H9 (cell line): ENCODE results near the gene FOXJ3. TPM values are rescaled to one million over a fixed set of nuclear protein-coding genes. Genes with fewer than 3 reads are reported as not detected.

Source experiments
- DNase-seq: peaks from one replicate; pipeline ENCODE4 v3.0.0-alpha.2; 2017
- H2AFZ ChIP-seq: one replicate; pipeline ENCODE4 v1.6.1; 2013; ENCODE audit warnings: mild to moderate bottlenecking, low read length, control low read depth, moderate library complexity
- H2AK5ac ChIP-seq: 2 replicates; pipeline ENCODE4 v1.6.1; 2013; ENCODE audit warnings: low read length, control low read depth, mixed read lengths; ENCODE audit not compliant: insufficient read length
- H2BK120ac ChIP-seq: one replicate; pipeline ENCODE4 v1.6.1; 2013; ENCODE audit warnings: low read depth, mild to moderate bottlenecking, low read length, control low read depth, inconsistent platforms; ENCODE audit not compliant: poor library complexity, severe bottlenecking
- H2BK12ac ChIP-seq: 2 replicates; pipeline ENCODE4 v1.6.1; 2013; ENCODE audit warnings: low read length, control low read depth, mixed read lengths, low read depth; ENCODE audit not compliant: insufficient read length
- H2BK15ac ChIP-seq: 2 replicates; pipeline ENCODE4 v1.6.1; 2013; ENCODE audit warnings: low read depth, low read length, control low read depth
- H2BK20ac ChIP-seq: one replicate; pipeline ENCODE4 v1.6.1; 2013; ENCODE audit warnings: low read depth, mild to moderate bottlenecking, low read length, control low read depth, inconsistent platforms; ENCODE audit not compliant: poor library complexity, severe bottlenecking
- H2BK5ac ChIP-seq: 2 replicates; pipeline ENCODE4 v1.6.1; 2013; ENCODE audit warnings: low read length, control low read depth, mixed read lengths; ENCODE audit not compliant: insufficient read length
- H3K14ac ChIP-seq: 2 replicates; pipeline ENCODE4 v1.6.1; 2013; ENCODE audit warnings: low read length, control low read depth; ENCODE audit not compliant: insufficient read depth
- H3K18ac ChIP-seq: 2 replicates; pipeline ENCODE4 v1.6.1; 2013; ENCODE audit warnings: low read depth, mild to moderate bottlenecking, mixed read lengths, low read length, control low read depth; ENCODE audit not compliant: insufficient read length
- H3K23ac ChIP-seq: 2 replicates; pipeline ENCODE4 v1.6.1; 2013; ENCODE audit warnings: low read length, control low read depth, mixed read lengths, low read depth; ENCODE audit not compliant: insufficient read length
- H3K23me2 ChIP-seq: 2 replicates; pipeline ENCODE4 v1.6.1; 2013; ENCODE audit warnings: low read depth, mild to moderate bottlenecking, mixed read lengths, low read length, control low read depth; ENCODE audit not compliant: insufficient read length, poor library complexity, severe bottlenecking
- H3K27ac ChIP-seq: 2 replicates; pipeline ENCODE4 v1.5.1; 2013; ENCODE audit warnings: low read length, control low read depth, mixed read lengths, low read depth; ENCODE audit not compliant: insufficient read length
- H3K27me3 ChIP-seq: 2 replicates; pipeline ENCODE4 v1.6.1; 2013; ENCODE audit warnings: low read length, control low read depth, inconsistent platforms; ENCODE audit not compliant: insufficient read depth
- H3K4ac ChIP-seq: 2 replicates; pipeline ENCODE4 v1.6.1; 2013; ENCODE audit warnings: low read depth, mild to moderate bottlenecking, control low read depth, inconsistent platforms, low read length, moderate library complexity
- H3K4me1 ChIP-seq: 2 replicates; pipeline ENCODE4 v1.6.1; 2013; ENCODE audit warnings: low read length, control low read depth, inconsistent platforms; ENCODE audit not compliant: insufficient read depth
- H3K4me2 ChIP-seq: 2 replicates; pipeline ENCODE4 v1.6.1; 2013; ENCODE audit warnings: low read length, control low read depth, mixed read lengths; ENCODE audit not compliant: insufficient read length, insufficient read depth
- H3K56ac ChIP-seq: 2 replicates; pipeline ENCODE4 v1.6.1; 2013; ENCODE audit warnings: low read depth, mild to moderate bottlenecking, mixed read lengths, low read length, control low read depth; ENCODE audit not compliant: insufficient read length
- H3K79me1 ChIP-seq: 2 replicates; pipeline ENCODE4 v1.6.1; 2013; ENCODE audit warnings: low read depth, mild to moderate bottlenecking, moderate library complexity, low read length, control low read depth, inconsistent platforms; ENCODE audit not compliant: insufficient read depth, poor library complexity, severe bottlenecking
- H3K79me2 ChIP-seq: 2 replicates; pipeline ENCODE4 v1.6.1; 2013; ENCODE audit warnings: low read length, control low read depth, inconsistent platforms; ENCODE audit not compliant: insufficient read depth
- H3K9ac ChIP-seq: 2 replicates; pipeline ENCODE4 v1.6.1; 2013; ENCODE audit warnings: low read length, control low read depth, mixed read lengths; ENCODE audit not compliant: insufficient read length; ENCODE audit errors: extremely low read depth
- H3K9me3 ChIP-seq: one replicate; pipeline ENCODE4 v1.6.1; 2013; ENCODE audit warnings: low read depth, low read length, inconsistent platforms; ENCODE audit not compliant: control insufficient read depth
- H3T11ph ChIP-seq: one replicate; pipeline ENCODE4 v1.6.1; 2013; ENCODE audit warnings: mild to moderate bottlenecking, low read length, control low read depth, inconsistent platforms
- H4K20me1 ChIP-seq: one replicate; pipeline ENCODE4 v1.6.1; 2013; ENCODE audit not compliant: control insufficient read depth, insufficient read length, insufficient read depth
- H4K5ac ChIP-seq: 2 replicates; pipeline ENCODE4 v1.6.1; 2013; ENCODE audit warnings: low read depth, mild to moderate bottlenecking, mixed read lengths, low read length, control low read depth; ENCODE audit not compliant: insufficient read length
- H4K8ac ChIP-seq: replicated peaks from 2 replicates; pipeline ENCODE4 v1.6.1; 2013; ENCODE audit warnings: low read length, control low read depth, mixed read lengths, low read depth; ENCODE audit not compliant: insufficient read length
- H4K91ac ChIP-seq: 2 replicates; pipeline ENCODE4 v1.6.1; 2013; ENCODE audit warnings: low read depth, mild to moderate bottlenecking, moderate library complexity, mixed read lengths, low read length, control low read depth; ENCODE audit not compliant: insufficient read length
- H3K27ac Mint-ChIP-seq, 3 experiments: 2 replicates in 2 of 3; 3 replicates in 1 of 3; pipeline ENCODE4 v1.8.0; 2020 to 2021; ENCODE audit warnings: mixed read lengths in 3 of 3, mild to moderate bottlenecking in 1 of 3, moderate library complexity in 1 of 3
- H3K27me3 Mint-ChIP-seq: 2 replicates; pipeline ENCODE4 v1.8.0; 2021; ENCODE audit warnings: low read depth, mild to moderate bottlenecking, moderate library complexity, mixed read lengths
- H3K36me3 Mint-ChIP-seq, 3 experiments: 2 replicates in 2 of 3; 3 replicates in 1 of 3; pipeline ENCODE4 v1.8.0; 2020 to 2021; ENCODE audit warnings: low read depth in 3 of 3, mixed read lengths in 3 of 3; ENCODE audit not compliant: insufficient read depth in 1 of 3
- H3K4me1 Mint-ChIP-seq, 2 experiments: 2 replicates each; pipeline ENCODE4 v1.8.0; 2020; ENCODE audit warnings: mixed read lengths in 2 of 2
- H3K4me3 Mint-ChIP-seq, 2 experiments: 2 replicates in 1 of 2; 3 replicates in 1 of 2; pipeline ENCODE4 v1.8.0; 2020 to 2021; ENCODE audit warnings: mild to moderate bottlenecking in 2 of 2, mixed read lengths in 2 of 2, moderate library complexity in 1 of 2
- H3K9me3 Mint-ChIP-seq, 2 experiments: 2 replicates in 1 of 2; 3 replicates in 1 of 2; pipeline ENCODE4 v1.8.0; 2020; ENCODE audit warnings: mild to moderate bottlenecking in 2 of 2, mixed read lengths in 2 of 2, moderate library complexity in 1 of 2
- whole genome bisulfite sequencing: extraction: QIAGEN DNeasy Blood & Tissue Kit; methylation state at CpG from one replicate; pipeline ENCODE4 v1.1.7; 2013; ENCODE audit warnings: missing lambda C conversion rate, low lambda C conversion rate, mixed read lengths; ENCODE audit not compliant: insufficient read length; ENCODE audit errors: extremely low coverage; 5-methylcytosine and 5-hydroxymethylcytosine counted together
- total RNA-seq: library from RNA; stranded (reverse); gene quantifications from 2 replicates; pipeline ENCODE4 v1.2.1, GENCODE V29; 2021
- TF ChIP-seq, protein P1 (sequence below): fragments of 200-600 bp; sonication (generic); conservative IDR thresholded peaks from 3 replicates; pipeline ENCODE4 v1.8.0; 2021; ENCODE audit warnings: antibody characterized with exemption, mild to moderate bottlenecking

Gene FOXJ3
- total RNA-seq, 1 experiment from 2014 or later = 49.9 TPM

DNA sequence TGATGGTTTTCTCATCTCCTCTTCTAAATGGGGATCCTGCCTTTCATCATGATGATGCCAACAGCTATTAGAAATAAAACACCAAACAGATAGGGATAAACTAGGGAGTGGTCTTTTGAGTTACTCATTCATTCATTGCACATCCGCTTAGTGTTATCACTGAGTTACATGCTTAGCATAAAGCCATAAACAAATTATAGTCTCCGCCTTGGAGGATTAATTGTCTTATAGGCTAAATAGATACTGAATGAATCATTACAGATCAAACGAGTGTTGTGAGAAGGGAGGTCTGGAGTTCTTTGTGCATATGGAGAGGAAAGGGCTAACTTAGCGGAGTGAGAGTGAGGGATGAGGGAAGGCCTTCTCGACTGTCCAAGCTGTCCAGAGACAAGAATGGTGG lies 201.6 kb downstream of the FOXJ3 start:
- Histone ChIP-seq H3K4me2 (no peak overlapping the region), H2BK20ac (no peak overlapping the region), H3K79me2 (no peaks in the 10 kb centered on the region), H3K9me3 (no peaks in the 10 kb centered on the region), H3K23ac (no peak overlapping the region), H3K14ac (no peak overlapping the region), H4K91ac (no peak overlapping the region), H4K5ac (no peak overlapping the region), H2BK12ac (no peak overlapping the region), H4K8ac (no peak overlapping the region), H4K20me1 (no peaks in the 10 kb centered on the region), H3K79me1 (no peaks in the 10 kb centered on the region), H2AK5ac (no peak overlapping the region), H3K9ac (no peak overlapping the region), H3K4me1 (no peaks in the 10 kb centered on the region), H3K27me3 (no peaks in the 10 kb centered on the region), H3T11ph (no peak overlapping the region), H2AFZ (no peak overlapping the region), H3K23me2 (no peaks in the 10 kb centered on the region), H2BK5ac (no peak overlapping the region), H2BK15ac (no peak overlapping the region), H3K56ac (no peak overlapping the region), H3K27ac (no peak overlapping the region), H3K18ac (no peak overlapping the region), H2BK120ac (no peak overlapping the region), H3K4ac (no peak overlapping the region)
- H3K36me3 Mint-ChIP-seq = no peaks in the 10 kb centered on the region
- no peak overlapping the region for H3K4me3 Mint-ChIP-seq
- no peak overlapping the region for H3K27ac Mint-ChIP-seq
- DNase-seq = no peak
- no peaks in the 10 kb centered on the region for H3K9me3 Mint-ChIP-seq
- H3K4me1 Mint-ChIP-seq = no peaks in the 10 kb centered on the region
- TF ChIP-seq, protein P1, sequence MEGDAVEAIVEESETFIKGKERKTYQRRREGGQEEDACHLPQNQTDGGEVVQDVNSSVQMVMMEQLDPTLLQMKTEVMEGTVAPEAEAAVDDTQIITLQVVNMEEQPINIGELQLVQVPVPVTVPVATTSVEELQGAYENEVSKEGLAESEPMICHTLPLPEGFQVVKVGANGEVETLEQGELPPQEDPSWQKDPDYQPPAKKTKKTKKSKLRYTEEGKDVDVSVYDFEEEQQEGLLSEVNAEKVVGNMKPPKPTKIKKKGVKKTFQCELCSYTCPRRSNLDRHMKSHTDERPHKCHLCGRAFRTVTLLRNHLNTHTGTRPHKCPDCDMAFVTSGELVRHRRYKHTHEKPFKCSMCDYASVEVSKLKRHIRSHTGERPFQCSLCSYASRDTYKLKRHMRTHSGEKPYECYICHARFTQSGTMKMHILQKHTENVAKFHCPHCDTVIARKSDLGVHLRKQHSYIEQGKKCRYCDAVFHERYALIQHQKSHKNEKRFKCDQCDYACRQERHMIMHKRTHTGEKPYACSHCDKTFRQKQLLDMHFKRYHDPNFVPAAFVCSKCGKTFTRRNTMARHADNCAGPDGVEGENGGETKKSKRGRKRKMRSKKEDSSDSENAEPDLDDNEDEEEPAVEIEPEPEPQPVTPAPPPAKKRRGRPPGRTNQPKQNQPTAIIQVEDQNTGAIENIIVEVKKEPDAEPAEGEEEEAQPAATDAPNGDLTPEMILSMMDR = no peak
- no CpG with 5 or more reads among the region's 5 CpGs for WGBS
- H3K27me3 Mint-ChIP-seq = no peaks in the 10 kb centered on the region; the same call in none of the 2 replicates
